ENCODE results near the gene GALK1.
A peak's percentile ranks its signal among the peaks of the same experiment; 100 is the strongest.

Gene GALK1

DNA sequence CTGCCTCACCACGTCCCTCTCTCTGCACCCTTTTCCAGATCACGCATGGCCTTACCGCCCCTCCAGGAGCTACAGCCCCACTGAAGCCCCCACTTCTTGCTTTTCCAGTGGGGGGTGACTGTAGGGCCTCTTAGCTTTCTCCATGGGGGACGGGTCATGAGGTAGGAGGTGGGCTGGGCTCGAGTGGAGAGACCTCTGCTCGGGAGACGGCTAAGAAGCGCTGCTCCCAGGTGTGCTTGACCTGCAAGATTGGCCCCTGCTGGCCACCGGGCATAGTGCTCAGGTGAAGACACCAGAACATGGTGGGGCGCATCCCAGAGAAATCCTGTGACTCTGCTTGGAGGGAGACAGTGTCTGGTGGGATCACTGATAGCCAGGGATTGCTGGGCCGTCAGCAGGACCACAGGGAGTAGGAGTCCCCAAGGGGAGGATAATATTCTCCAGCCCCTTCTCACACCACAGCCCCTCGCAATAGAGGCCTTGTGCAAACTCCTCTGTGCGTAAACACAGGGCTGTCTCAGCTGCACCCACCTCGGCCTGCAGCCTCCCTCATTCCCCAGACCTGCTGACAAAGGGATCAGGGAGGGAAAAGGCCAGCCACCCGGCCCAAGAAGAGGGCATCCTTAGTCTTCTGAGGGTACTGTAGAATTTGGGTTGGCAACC is 8.9 kb upstream of the GALK1 start:
- Histone ChIP-seq H3K9ac (ENCODE audit: insufficient read length) (no peak overlapping the region), H3K36me3 (ENCODE audit: insufficient read depth, low read length) (peaks cover 31% of the 10 kb centered on the region), H3K27ac (no peak overlapping the region), H3K4me3 (no peak overlapping the region), H3K9me3 (ENCODE audit: low read depth, low read length) (no peaks in the 10 kb centered on the region; the same call in 1 of the 2 replicates)
- no peak for DNase-seq (ENCODE audit: low read depth, low spot score)
- TF ChIP-seq POLR2AphosphoS5 (IDR thresholded peaks at IDR 0.05; ENCODE audit: borderline replicate concordance, low read depth, low read length) (no peak), FOXP2 (optimal IDR thresholded peaks at IDR 0.05; ENCODE audit: control extremely low read depth, extremely low read length, insufficient read depth) (no peak), EZH2 (IDR thresholded peaks at IDR 0.05) (no peak)

DNA sequence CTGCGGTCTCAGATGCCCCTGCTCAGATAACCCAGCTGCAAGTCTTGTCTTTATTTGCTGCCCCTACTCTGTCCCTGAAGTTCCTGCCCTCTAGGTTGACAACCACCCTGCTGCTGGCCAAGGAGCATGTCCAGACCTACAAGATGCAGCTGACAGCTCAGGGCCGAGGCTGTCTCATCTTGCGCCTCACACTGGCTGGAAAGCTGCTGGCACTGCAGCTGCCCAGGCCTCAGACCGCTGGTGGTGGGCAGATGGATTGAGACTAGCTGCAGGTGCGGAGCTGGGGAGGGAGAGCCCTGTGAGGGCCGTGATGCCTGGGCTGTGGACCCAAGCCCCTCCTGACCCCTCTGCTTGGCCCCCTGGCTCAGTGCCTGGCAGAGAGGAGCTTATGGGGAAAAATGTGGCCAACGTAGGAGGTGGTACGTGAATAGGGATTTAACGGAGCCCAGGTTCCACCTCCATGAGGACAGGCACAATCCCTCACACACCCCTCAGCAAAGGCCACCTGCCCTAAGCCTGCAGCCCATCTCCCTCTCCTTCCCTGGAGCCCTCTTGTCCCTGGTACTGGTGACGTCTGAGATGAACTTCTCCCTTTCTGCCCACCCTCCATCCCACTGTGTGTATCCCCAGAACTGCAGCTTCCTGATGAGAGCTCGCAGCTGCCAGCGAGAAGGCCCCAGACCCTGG is 8.3 kb upstream of the GALK1 start:
- TF ChIP-seq POLR2AphosphoS5 (IDR thresholded peaks at IDR 0.05; ENCODE audit: borderline replicate concordance, low read depth, low read length) (no peak), FOXP2 (optimal IDR thresholded peaks at IDR 0.05; ENCODE audit: control extremely low read depth, extremely low read length, insufficient read depth) (no peak), EZH2 (IDR thresholded peaks at IDR 0.05) (no peak)
- Histone ChIP-seq H3K27ac (no peak overlapping the region), H3K9ac (ENCODE audit: insufficient read length) (no peak overlapping the region), H3K9me3 (ENCODE audit: low read depth, low read length) (no peaks in the 10 kb centered on the region), H3K36me3 (ENCODE audit: insufficient read depth, low read length) (peaks cover 24% of the 10 kb centered on the region), H3K4me3 (no peak overlapping the region)
- no peak for DNase-seq (ENCODE audit: low read depth, low spot score)

DNA sequence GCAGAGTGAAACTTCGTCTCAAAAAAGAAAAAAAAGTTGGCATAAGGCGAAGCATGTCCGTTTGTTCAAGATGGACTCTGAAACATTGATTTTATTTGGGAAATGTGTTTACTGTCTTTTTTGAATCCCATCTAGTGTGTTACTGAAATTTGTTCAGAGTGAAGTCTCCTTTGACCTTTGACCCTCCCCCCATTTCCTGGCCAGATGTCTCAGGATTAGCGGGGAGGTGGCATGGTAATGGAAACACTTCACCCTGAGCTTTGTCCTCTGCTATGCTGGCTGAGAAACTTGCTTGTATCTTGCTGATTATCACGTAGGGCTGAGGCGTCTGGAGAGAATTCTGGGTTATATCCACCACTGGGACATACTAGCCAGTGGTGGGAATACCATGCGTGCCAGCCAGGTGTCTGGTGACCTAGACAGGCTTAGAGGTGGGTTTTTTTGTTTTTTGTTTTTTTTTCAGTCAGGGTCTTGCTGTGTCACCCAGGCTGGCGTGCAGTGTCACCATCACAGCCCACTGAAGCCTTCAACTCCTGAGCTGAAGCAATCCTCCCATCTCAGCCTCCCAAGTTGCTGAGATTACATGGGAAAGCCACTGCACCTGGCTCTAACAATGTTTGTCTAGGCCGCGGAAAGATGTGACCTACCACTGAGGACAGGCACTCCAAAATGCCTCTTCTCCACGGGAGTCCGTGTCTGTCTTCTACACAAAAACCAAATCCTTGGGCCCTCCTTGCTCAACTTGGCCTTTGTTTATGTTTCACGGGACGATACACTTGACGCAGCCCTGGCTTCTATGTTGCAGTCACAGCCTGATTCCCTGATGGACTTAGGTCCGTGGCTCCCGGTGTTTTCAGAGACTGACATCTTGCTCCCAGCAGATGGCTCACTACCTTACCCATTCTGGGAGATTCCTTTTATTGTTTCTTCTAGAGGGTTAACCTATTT is 6.6 kb upstream of the GALK1 start:
- no peak overlapping the region for H3K27ac ChIP-seq
- no peaks in the 10 kb centered on the region for H3K9me3 ChIP-seq (ENCODE audit: low read depth, low read length)
- no peak overlapping the region for H3K9ac ChIP-seq (ENCODE audit: insufficient read length)
- no peak overlapping the region for H3K4me3 ChIP-seq
- TF ChIP-seq FOXP2 (optimal IDR thresholded peaks at IDR 0.05; ENCODE audit: control extremely low read depth, extremely low read length, insufficient read depth) (no peak), EZH2 (IDR thresholded peaks at IDR 0.05) (no peak), POLR2AphosphoS5 (IDR thresholded peaks at IDR 0.05; ENCODE audit: borderline replicate concordance, low read depth, low read length) (no peak)
- peaks cover 7% of the 10 kb centered on the region for H3K36me3 ChIP-seq (ENCODE audit: insufficient read depth, low read length)
- no peak for DNase-seq (ENCODE audit: low read depth, low spot score)

DNA sequence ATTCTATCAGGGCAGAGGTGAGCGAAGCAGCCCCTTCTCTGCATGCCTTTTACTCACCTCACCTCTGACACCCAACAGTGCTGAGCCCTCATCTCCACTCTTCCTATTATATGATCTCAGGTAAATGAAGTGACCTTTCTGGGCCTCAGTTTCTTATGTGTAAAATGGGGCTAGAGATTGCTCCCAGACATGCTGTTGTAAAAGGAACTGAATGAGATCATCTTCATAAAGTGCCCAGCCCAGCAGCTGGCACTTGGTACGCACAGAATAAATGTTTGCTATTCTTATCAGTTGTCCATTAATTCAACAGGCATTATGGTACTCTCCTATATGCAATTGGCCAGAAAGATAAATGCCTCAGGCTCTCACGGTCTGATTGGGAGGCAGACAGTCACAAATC is 4.5 kb upstream of the GALK1 start:
- TF ChIP-seq FOXP2 (optimal IDR thresholded peaks at IDR 0.05; ENCODE audit: control extremely low read depth, extremely low read length, insufficient read depth) (no peak), POLR2AphosphoS5 (IDR thresholded peaks at IDR 0.05; ENCODE audit: borderline replicate concordance, low read depth, low read length) (no peak), EZH2 (IDR thresholded peaks at IDR 0.05) (no peak)
- Histone ChIP-seq H3K27ac (no peak overlapping the region), H3K9me3 (ENCODE audit: low read depth, low read length) (no peaks in the 10 kb centered on the region), H3K9ac (ENCODE audit: insufficient read length) (no peak overlapping the region), H3K36me3 (ENCODE audit: insufficient read depth, low read length) (no peaks in the 10 kb centered on the region), H3K4me3 (no peak overlapping the region)
- DNase-seq (ENCODE audit: low read depth, low spot score), result no peak

DNA sequence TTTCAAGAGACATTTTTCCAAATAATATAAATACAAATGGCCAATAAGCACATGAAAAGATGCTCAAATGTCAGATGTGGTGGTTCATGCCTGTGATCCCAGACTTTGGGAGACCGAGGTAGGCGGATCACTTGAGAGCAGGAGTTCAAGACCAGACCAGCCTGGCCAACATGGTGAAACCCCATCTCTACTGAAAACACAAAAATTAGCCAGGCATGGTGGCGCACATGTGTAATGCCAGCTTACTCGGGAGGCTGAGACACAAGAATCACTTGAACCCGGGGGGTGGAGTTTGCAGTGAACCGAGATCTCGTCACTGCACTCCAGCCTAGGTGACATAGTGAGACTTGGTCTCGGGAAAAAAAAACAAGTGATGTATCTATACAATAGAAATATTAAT is 2.9 kb upstream of the GALK1 start:
- Histone ChIP-seq H3K36me3 (ENCODE audit: insufficient read depth, low read length) (no peaks in the 10 kb centered on the region), H3K9ac (ENCODE audit: insufficient read length) (no peak overlapping the region), H3K27ac (no peak overlapping the region), H3K4me3 (no peak overlapping the region), H3K9me3 (ENCODE audit: low read depth, low read length) (no peaks in the 10 kb centered on the region)
- no peak for TF ChIP-seq EZH2 (IDR thresholded peaks at IDR 0.05)
- TF ChIP-seq POLR2AphosphoS5 (IDR thresholded peaks at IDR 0.05; ENCODE audit: borderline replicate concordance, low read depth, low read length), result no peak
- TF ChIP-seq FOXP2 (optimal IDR thresholded peaks at IDR 0.05; ENCODE audit: control extremely low read depth, extremely low read length, insufficient read depth), result no peak
- no peak for DNase-seq (ENCODE audit: low read depth, low spot score)

DNA sequence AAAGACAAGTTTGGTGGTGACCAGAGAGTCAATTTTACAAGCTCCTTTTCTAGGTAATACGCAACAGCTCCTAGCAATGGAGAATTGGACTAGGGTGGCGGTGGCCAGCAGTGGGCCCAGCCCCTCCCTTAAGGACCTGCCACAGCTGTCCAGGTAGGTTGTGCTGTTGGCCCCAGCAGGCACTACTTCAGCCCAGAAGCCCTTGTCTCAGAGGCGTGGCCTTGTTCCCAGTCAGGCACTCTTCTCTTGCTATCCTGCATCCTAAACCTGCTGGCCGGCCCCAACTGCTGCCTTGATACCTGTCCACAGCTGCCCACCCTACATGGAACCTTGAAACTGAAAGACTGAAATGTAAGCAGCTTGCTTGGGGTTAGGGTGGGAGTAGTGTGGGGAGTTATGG is 989 bp upstream of the GALK1 start:
- Histone ChIP-seq H3K9ac (ENCODE audit: insufficient read length) (no peak overlapping the region), H3K9me3 (ENCODE audit: low read depth, low read length) (no peaks in the 10 kb centered on the region), H3K27ac (no peak overlapping the region), H3K4me3 (no peak overlapping the region), H3K36me3 (ENCODE audit: insufficient read depth, low read length) (no peaks in the 10 kb centered on the region)
- no peak for DNase-seq (ENCODE audit: low read depth, low spot score)
- no peak for TF ChIP-seq EZH2 (IDR thresholded peaks at IDR 0.05)

DNA sequence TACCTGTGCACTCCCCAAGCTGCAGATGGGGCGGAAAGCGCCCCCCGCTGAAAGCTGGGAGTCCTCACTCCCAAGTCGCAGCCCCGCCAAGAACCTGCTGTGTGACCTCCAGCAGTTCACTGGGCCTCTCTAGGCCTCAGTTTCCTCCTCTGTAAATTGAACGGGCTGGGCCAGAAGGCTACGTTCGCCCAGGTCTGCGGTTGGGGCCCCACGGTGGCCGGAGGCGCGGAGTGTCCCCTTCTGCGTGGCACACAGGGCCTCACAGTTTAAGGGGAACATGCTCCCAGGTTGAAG is 628 bp downstream of the GALK1 start:
- no peak for DNase-seq (ENCODE audit: low read depth, low spot score)
- H3K27ac ChIP-seq, result no peak overlapping the region
- no peaks in the 10 kb centered on the region for H3K9me3 ChIP-seq (ENCODE audit: low read depth, low read length)
- peak overlapping the region; percentile 81 for H3K9ac ChIP-seq (ENCODE audit: insufficient read length)
- no peaks in the 10 kb centered on the region for H3K36me3 ChIP-seq (ENCODE audit: insufficient read depth, low read length)
- TF ChIP-seq EZH2 (IDR thresholded peaks at IDR 0.05), result no peak
- no peak for TF ChIP-seq FOXP2 (optimal IDR thresholded peaks at IDR 0.05; ENCODE audit: control extremely low read depth, extremely low read length, insufficient read depth)
- no peak for TF ChIP-seq POLR2AphosphoS5 (IDR thresholded peaks at IDR 0.05; ENCODE audit: borderline replicate concordance, low read depth, low read length)
- H3K4me3 ChIP-seq, result peak overlapping the region; percentile 76

DNA sequence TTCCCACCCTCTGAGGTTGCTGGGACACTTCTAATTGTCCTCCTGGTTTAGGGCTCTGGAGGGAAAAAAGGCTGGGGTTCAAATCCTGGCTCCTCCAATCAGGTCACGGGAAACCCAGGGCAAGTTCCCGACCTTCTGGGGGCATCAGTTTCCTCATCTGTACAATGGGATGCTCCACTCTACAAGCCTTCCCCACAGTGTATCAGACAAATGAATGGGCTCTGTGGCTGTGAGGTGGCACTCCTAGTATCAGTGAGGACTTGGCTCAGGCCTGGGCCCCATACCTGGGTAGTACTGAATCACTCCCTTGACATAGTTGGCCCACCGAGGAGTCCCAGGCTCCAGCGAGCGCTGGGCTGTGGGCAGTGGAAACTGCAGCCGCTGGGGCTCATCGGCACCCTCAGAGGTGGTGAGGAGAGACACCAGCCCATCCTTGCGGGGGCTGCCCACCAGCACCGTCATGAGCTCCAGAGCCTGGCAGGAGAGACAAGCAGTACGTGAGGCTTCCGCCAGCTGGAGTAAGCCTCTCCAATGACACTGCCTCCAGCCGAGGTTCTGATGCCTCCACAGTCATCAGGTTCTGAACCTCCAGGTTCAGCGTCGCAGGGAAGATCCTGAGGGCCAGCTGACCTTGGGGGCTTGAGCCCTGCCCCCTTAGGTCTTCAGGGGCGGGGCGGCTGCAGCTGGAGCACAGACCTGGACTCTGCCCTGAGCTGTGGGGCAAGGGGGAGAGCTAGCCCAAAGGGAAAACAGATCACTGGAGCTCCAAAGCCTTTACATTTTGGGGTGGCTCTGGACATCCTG is 1.2 kb downstream of the GALK1 start:
- peak overlapping the region; percentile 76 for H3K4me3 ChIP-seq
- TF ChIP-seq POLR2AphosphoS5 (IDR thresholded peaks at IDR 0.05; ENCODE audit: borderline replicate concordance, low read depth, low read length) (no peak), EZH2 (IDR thresholded peaks at IDR 0.05) (no peak), FOXP2 (optimal IDR thresholded peaks at IDR 0.05; ENCODE audit: control extremely low read depth, extremely low read length, insufficient read depth) (no peak)
- no peak overlapping the region for H3K27ac ChIP-seq
- H3K9me3 ChIP-seq (ENCODE audit: low read depth, low read length), result no peaks in the 10 kb centered on the region
- DNase-seq (ENCODE audit: low read depth, low spot score), result no peak
- peak overlapping the region; percentile 81 for H3K9ac ChIP-seq (ENCODE audit: insufficient read length)
- no peaks in the 10 kb centered on the region for H3K36me3 ChIP-seq (ENCODE audit: insufficient read depth, low read length)

Data from SK-N-MC (cell line).